ENCODE results near the gene SDK1.
"Not testable (repeated sequence)": the region's sequence is repeated elsewhere in the genome, so short reads cannot be mapped to it uniquely, and the experiment has no call there.

The SDK1 gene

GRCh38 chr7:4217126-4217660, 916.1 kb downstream of the SDK1 start:
- not testable (repeated sequence) for DNase-seq

GRCh38 chr7:4218481-4218880, 917.4 kb downstream of the SDK1 start:
- no peak for DNase-seq

GRCh38 chr7:4220011-4220410, 919.0 kb downstream of the SDK1 start:
- no peak for DNase-seq

GRCh38 chr7:4221043-4221442, 920.0 kb downstream of the SDK1 start:
- no peak for DNase-seq

- DNase-seq = no peak
Measured at GRCh38 chr7:4222676-4223075, 921.6 kb downstream of the SDK1 start.

GRCh38 chr7:4225361-4225771, 924.3 kb downstream of the SDK1 start:
- no peak for DNase-seq

GRCh38 chr7:4225881-4226523, 925.0 kb downstream of the SDK1 start:
- DNase-seq = peak; percentile 46

GRCh38 chr7:4226524-4226882, 925.5 kb downstream of the SDK1 start:
- DNase-seq = peak; percentile 66

GRCh38 chr7:4227105-4228010, 926.3 kb downstream of the SDK1 start:
- DNase-seq = no peak

GRCh38 chr7:4230352-4230751, 929.3 kb downstream of the SDK1 start:
- DNase-seq = no peak

- no peak for DNase-seq
Measured at GRCh38 chr7:4233146-4233545, 932.1 kb downstream of the SDK1 start.

- no peak for DNase-seq
Measured at GRCh38 chr7:4233621-4234497, 932.8 kb downstream of the SDK1 start.

- no peak for DNase-seq
Measured at GRCh38 chr7:4234498-4234855, 933.4 kb downstream of the SDK1 start.

GRCh38 chr7:4234886-4235285, 933.8 kb downstream of the SDK1 start:
- no peak for DNase-seq

- DNase-seq = no peak
Measured at GRCh38 chr7:4235596-4235995, 934.5 kb downstream of the SDK1 start.

- DNase-seq = no peak
Measured at GRCh38 chr7:4236389-4236788, 935.3 kb downstream of the SDK1 start.

- DNase-seq = not testable (repeated sequence)
Measured at GRCh38 chr7:4236873-4237272, 935.8 kb downstream of the SDK1 start.

- DNase-seq = no peak
Measured at GRCh38 chr7:4237296-4238235, 936.5 kb downstream of the SDK1 start.

GRCh38 chr7:4238861-4239260, 937.8 kb downstream of the SDK1 start:
- no peak for DNase-seq

- no peak for DNase-seq
Measured at GRCh38 chr7:4240042-4240441, 939.0 kb downstream of the SDK1 start.

- DNase-seq = no peak
Measured at GRCh38 chr7:4240520-4241303, 939.7 kb downstream of the SDK1 start.

Data from islet precursor cell (in vitro differentiated cells).